Bladder microvascular endothelial cell (primary cell): Measurements from ENCODE around the gene VGLL1. TPM values are rescaled to one million over a fixed set of nuclear protein-coding genes. Genes with fewer than 3 reads are reported as not detected.

Source experiments
- total RNA-seq: library from RNA; depleted of rRNA; stranded (reverse); fragments of >200 nt; gene quantifications from 2 replicates; pipeline ENCODE4 v1.2.3, GENCODE V29; 2014

Gene VGLL1
- total RNA-seq: not detected in 2 replicates

GRCh38 chrX:136531951-136532350 is at the start of gene VGLL1:
Gene VGLL1 (plus strand): TSS chrX:136532215. CDS start chrX:136536021, 3,806 bp downstream.

GRCh38 chrX:136487647-136488046 is 44.4 kb upstream of the VGLL1 start, which contains the start of gene BRS3:
Gene BRS3 (plus strand): TSS chrX:136487947. CDS start chrX:136488115, 168 bp downstream.

GRCh38 chrX:136497556-136498052 is 34.4 kb upstream of the VGLL1 start, which contains the start of gene HTATSF1:
Gene HTATSF1 (plus strand): TSS chrX:136497592. CDS start chrX:136497685, 93 bp downstream.

Other genes starting within 250 kb of the VGLL1 start
- gene ADGRG4, start 231.3 kb upstream of the VGLL1 start, total RNA-seq: under 0.01 and 0.06 TPM in 2 replicates
- gene BRS3, start 44.3 kb upstream of the VGLL1 start, total RNA-seq: not detected in 2 replicates
- 22.0 and 26.7 TPM in 2 replicates for gene HTATSF1, start 34.6 kb upstream of the VGLL1 start, total RNA-seq
- gene CD40LG, start 115.9 kb downstream of the VGLL1 start, total RNA-seq: not detected in 2 replicates
- 7.1 and 14.4 TPM in 2 replicates for gene ARHGEF6, start 248.7 kb downstream of the VGLL1 start, total RNA-seq